GM21737 (cell line): ENCODE data around the gene PDCD1LG2.
"Not testable (repeated sequence)": the region's sequence is repeated elsewhere in the genome, so short reads cannot be mapped to it uniquely, and the experiment has no call there.

Experiments used
- ATAC-seq: cut with Tn5 transposase; IDR thresholded peaks from one replicate; pipeline ENCODE4 v1.9.1; 2021; ENCODE audit warnings: mild to moderate bottlenecking, moderate library complexity; ENCODE audit not compliant: unreplicated experiment

PDCD1LG2 gene

GRCh38 chr9:5510360-5510931 is at the start of gene PDCD1LG2:
Gene PDCD1LG2, plus strand, starts transcription at chr9:5510531. Its CDS starts 12,016 bp downstream, at chr9:5522547.
- peak; percentile 61 for ATAC-seq

DNA sequence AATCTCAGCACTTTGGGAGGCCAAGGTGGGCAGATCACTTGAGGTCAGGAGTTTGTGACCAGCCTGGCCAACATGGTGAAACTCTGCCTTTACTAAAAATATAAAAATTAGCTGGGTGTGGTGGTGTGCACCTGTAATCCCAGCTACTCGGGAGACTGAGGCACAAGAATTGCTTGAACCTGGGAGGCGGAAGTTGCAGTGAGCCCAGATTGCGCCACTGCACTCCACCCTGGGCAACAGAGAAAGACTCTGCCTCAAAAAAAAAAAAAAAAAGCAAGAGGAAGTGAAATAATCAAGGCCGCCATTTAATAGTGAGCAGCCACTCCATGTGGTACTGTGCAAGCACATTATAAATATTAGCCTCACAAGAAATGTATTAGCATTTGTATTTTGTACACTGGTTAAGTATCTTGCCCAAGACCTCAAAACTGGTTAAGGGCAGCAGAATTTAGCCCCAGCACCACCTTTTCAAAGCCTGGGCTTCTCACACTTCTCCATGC is 45.5 kb upstream of the PDCD1LG2 start:
- not testable (repeated sequence) for ATAC-seq

GRCh38 chr9:5466005-5466404 is 44.3 kb upstream of the PDCD1LG2 start:
- ATAC-seq: no peak

- ATAC-seq: no peak
Measured at GRCh38 chr9:5466766-5467165, 43.6 kb upstream of the PDCD1LG2 start.

- no peak for ATAC-seq
Measured at GRCh38 chr9:5468850-5469249, 41.5 kb upstream of the PDCD1LG2 start.

DNA sequence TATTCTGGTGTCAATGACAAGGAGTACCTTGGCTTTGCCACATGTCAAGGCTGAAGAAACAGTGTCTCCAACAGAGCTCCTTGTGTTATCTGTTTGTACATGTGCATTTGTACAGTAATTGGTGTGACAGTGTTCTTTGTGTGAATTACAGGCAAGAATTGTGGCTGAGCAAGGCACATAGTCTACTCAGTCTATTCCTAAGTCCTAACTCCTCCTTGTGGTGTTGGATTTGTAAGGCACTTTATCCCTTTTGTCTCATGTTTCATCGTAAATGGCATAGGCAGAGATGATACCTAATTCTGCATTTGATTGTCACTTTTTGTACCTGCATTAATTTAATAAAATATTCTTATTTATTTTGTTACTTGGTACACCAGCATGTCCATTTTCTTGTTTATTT is 40.2 kb upstream of the PDCD1LG2 start:
- ATAC-seq: no peak

DNA sequence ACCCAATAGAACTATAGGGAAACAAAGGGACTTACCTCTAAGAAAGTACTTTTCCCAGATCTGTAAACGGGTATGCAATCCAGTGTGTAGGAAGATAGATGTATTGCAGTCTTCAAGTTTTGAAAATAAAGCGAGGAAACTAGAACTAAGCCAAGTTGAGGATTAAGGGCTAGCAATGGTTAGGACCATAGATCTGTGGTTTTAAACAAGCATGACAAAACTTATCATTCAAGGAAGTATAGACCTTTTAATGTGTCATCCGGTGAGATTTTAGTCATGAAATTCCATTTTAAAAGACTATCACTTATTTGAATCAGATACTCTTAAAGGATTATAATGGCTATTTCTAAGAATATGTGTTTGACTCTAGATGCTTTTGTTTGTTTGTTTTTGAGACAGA is 39.5 kb upstream of the PDCD1LG2 start:
- ATAC-seq: no peak

DNA sequence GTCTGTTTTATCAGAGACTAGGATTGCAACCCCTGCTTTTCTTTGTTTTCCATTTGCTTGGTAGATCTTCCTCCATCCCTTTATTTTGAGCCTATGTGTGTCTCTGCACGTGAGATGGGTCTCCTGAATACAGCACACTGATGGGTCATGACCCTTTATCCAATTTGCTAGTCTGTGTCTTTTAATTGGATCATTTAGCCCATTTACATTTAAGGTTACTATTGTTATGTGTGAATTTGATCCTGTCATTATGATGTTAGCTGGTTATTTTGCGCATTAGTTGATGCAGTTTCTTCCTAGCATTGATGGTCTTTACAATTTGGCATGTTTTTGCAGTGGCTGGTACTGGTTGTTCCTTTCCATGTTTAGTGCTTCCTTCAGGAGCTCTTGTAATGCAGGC is 34.7 kb upstream of the PDCD1LG2 start:
- not testable (repeated sequence) for ATAC-seq

DNA sequence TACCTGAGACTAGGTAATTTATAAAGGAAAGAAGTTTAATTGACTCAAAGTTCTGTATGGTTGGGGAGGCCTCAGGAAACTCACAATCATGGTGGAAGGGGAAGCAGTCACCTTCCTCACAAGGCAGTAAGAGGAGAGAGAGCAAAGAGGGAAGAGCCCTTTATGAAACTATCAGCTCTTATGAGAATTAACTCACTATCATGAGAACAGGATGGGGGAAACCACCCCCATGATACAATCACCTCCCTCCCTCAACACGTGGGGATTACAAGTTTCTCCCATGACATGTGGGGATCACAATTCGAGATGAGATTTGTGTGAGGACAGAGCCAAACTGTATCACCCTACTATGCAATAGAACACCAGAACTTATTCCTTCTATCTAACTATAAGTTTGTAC is 32.1 kb upstream of the PDCD1LG2 start:
- no peak for ATAC-seq

GRCh38 chr9:5479994-5480694 is 30.2 kb upstream of the PDCD1LG2 start:
- peak; percentile 64 for ATAC-seq

DNA sequence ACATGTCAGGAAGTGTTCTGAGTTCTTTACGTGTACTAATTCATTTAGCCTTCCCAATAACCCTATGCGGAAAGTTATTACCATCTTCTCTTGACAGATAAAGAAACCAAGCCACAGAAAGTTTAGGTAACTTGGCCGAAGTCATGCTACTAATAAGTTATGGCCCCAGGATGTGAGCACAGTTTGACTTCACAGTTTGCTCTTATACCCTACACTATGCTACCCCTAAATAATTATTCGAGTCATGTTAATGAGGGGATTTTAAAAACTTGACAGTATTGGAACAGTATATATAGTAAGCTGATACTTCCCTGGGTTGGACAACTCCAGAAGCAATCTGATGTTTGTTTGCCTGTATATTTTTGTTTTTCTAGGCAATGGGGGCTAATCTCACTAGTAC is 29.4 kb upstream of the PDCD1LG2 start:
- ATAC-seq: no peak

DNA sequence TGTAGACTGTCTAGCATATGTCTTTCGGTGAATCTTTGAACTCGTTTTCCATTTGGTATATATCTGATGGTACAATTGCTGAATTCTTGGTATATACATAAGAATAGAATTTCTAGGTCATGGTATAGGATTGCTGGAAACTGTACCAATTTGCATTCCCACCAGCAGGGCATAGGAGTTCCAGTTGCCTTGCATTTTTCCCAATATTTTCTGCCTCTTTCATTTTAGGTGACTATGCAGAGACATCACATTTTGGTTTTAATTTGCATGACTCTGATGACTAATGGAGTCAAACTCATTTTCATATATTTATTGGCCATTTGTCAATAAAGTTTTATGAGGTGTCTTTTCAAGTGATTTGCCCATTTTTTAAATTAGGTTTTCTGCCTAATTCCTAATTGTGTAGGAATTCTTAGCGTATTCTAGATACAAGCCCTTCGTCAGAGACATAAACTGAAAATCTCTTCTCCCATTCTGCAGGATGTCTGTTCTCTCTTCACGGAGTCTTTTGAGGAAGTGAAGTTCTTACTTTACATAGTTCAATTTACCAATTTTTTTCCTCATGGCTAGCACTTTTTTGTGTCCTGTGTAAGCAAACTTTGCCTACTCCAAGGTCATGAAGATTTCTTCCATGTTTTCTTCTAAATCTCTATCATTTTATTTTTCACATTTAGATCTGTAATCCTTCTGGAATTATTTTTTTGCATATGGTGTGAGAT is 28.9 kb upstream of the PDCD1LG2 start:
- ATAC-seq: no peak

GRCh38 chr9:5482194-5482593 is 28.1 kb upstream of the PDCD1LG2 start:
- no peak for ATAC-seq

- no peak for ATAC-seq
Measured at GRCh38 chr9:5483306-5483705, 27.0 kb upstream of the PDCD1LG2 start.

DNA sequence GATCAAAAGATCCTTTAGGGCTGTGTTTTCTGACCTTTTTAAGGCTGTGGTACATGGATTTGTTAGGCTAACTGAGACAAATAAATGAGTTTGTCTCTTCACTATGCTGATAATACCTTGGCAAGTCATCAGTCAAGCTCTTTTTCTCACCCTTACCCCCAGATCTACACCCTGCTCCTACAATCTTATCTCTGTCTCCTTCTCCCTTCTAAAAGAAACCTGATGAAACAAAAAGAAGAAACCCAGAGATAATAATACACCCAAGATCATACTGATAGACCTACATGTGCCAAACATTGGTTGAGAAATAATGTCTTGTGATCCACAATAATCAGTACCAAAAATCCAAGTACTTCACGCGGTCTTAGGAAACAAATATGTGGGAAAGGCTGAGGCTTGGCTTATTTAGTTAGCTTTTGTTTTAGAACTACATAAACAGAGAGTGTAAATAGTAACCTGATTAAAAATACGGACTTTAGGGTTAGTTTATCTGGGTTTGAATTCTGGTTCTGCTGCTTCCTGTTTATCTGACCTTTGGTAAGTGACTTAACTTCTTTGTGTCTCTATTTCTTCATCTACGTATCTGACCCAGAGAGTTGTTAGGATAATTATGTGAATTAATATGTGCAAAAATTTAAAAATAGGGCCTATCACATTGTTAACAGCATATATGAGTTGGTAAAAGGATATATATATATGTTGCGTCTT is 24.8 kb upstream of the PDCD1LG2 start:
- no peak for ATAC-seq

DNA sequence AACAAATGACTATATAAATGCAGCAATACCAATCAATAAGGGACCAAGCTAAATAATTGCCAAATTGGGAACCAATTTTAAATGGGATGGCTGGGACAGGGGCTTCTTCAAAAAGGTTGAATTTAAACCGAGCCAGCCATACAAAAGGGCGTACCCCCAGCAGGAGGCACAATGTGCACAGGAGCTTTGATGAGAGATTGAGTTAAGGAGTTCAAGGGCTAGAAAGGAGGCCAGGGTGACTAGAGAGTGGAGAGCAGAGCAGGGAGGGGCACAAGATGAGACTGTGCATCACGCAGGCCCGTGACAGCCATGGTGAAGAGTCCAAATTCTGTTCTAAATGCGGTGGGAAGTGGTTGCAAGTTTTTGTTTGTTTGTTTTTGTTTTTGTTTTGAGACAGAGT is 23.3 kb upstream of the PDCD1LG2 start:
- no peak for ATAC-seq

GRCh38 chr9:5488221-5489008 is 21.9 kb upstream of the PDCD1LG2 start:
- no peak for ATAC-seq

DNA sequence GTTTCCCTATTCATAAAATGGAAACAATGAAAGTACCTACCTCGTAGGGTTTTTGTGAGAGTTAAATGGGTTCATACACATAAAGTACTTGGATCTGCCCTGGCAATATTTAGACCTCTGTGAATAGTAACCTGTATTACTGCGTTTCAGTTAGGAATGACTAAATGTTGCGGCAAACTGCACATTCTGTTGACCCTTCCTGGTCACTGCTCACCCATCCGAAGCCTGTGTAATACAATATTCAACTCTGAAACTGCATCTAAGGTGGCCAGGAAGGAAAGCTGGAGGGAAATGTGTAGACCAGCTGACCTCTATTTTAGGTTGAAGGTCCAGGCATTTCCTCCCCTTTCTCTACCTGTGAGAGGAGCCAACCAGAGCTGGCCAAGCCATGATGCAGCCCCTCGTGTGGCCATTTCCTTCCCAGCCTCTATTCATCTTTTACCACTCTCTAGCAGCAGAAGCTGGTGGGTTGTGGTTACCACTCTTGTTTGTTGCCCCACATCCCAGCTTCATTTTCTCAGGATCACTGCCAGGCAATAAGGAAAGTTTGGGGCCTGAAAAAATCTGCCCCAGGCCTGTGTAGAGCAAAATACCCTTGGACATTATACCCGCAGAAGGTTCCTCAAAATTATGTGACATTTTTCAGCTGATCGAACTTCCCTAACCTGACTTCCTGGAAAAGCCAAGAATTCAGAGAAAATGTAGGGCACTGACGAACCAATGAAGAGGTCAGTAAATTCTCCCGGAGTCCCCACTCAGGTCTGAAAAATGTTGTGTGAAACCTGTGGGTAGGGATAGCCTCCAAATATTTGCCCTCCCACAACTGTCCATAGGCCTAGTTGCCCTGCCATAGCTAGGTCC is 20.5 kb upstream of the PDCD1LG2 start:
- ATAC-seq: no peak

- peak; percentile 32 for ATAC-seq
Measured at GRCh38 chr9:5492965-5493678, 17.2 kb upstream of the PDCD1LG2 start.
